NCI-H2227 (cell line): ENCODE measurements around the gene SLC22A15.
"Not testable (repeated sequence)": the region's sequence is repeated elsewhere in the genome, so short reads cannot be mapped to it uniquely, and the experiment has no call there.

Experiments
- DNase-seq: peaks from one replicate; lab custom pipeline; 2025; ENCODE audit not compliant: unreplicated experiment; lab: John Stamatoyannopoulos, UW

SLC22A15 gene

DNA sequence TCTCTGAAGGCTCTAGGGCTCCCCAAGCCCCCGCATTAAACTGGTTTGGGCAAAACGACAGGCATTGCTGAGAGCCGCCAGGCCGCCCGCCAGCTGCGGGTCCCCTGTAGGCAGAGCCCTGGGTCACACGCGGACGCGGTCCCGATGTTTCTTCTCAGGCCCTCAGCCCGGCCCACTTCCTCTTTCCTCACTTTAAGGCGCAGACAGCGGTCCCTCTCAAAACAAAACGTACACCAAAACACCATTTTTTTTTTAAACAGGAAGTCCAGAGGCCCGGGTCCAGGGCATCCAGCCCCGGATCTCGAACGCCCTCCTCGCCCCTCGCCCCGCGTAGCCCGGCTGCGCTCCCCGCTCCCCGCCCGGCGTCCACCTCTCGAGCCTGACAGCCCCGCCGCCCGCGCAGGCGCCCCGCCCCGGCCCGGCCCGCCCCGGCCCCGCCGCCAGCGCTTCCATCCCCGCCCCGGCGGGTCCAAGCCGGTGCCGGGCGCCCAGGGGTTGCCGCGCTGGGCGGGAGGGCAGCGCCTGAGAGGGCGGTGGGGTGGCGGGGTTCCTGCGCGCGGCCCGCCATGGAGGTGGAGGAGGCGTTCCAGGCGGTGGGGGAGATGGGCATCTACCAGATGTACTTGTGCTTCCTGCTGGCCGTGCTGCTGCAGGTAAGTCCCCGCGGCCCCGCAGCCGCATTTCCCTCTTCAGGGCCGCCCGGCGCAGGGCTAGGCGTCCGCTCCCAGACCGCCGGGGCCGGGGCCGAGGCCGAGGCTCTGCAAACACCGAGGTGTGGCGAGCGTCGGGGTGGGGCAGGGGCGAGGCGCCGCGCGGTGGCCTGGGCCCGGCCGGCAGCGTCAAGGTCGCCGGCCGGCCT, at the start of gene SLC22A15:
Gene SLC22A15 (plus strand): TSS at position 452 of the 859 bp plus-strand sequence. CDS start 115 bp downstream, at position 567.
- DNase-seq = peak; percentile 79

DNA sequence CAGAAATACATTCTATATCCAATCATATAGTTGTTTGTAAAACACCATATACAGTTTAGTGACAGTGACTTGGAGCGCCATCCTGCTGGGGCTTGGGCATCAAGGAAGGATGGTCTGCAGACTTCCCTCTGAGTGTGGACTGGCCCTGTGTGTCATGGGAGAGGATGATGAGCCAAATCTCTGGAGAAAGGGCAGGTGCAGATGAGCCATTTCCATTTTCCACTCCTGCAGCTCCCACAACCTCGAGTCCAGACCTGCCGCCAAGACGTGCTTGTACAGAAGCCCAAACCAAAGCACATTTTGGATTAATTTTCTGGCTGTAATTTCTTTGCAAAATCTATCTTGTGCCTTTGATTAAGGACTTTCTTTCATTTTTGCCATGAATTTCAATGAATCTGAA, 48.3 kb upstream of the SLC22A15 start:
- no peak for DNase-seq

DNA sequence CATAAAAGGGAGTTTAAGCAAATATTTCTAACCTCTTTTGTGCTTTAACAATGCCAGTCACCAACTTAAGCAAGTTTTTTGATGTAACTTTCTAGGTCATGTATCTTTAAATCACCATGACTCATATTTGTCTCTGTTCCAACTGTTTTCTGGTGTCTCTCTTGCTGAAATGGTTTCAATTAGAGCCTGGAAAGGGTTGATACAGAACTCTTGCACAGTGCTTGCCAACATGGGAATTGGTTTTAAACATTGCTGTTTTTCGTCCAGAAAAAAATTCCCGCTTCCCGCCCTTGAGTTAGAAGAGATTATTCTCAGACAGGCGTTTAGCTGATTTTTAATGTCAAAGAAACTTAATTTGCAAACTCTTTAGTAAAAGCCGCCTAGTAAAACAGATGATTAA, 46.4 kb upstream of the SLC22A15 start:
- no peak for DNase-seq

DNA sequence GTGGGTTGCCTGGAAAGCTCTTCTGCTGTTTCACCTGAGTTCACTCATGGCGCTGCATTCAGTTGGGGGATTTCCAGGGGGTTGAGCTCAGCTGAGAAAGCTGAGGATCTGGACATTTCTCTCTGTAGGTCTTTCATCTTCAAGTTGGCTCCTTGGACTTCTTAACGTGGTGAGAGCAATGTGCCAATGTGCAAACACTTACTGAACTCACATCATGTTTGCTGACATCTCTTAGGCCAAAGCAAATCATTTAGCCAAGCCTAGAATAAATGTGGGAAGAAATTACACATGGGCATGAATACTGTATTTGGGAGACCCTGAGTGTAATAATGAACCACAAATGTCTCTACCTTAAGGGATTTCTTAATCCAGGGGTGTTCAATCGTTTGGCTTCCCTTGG, 42.7 kb upstream of the SLC22A15 start:
- no peak for DNase-seq

DNA sequence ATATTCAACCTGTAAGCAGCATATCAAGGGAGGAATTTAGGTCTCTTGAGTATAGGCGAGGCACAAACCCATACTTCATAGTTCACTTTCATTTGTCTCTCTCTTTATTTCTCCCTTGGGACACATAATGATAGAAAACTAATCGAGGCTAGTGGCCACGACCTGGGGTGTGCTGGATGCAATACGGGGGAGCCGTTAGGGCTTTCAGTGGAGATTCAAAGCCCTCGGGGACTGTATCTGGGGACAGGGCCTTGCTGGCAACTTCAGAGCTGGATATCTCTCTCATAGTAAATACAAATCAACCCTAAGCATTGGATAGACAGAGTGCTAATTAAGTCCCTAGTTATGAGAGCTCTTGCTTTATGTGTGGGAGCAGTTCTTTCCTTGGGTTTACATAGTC, 36.9 kb upstream of the SLC22A15 start:
- no peak for DNase-seq

DNA sequence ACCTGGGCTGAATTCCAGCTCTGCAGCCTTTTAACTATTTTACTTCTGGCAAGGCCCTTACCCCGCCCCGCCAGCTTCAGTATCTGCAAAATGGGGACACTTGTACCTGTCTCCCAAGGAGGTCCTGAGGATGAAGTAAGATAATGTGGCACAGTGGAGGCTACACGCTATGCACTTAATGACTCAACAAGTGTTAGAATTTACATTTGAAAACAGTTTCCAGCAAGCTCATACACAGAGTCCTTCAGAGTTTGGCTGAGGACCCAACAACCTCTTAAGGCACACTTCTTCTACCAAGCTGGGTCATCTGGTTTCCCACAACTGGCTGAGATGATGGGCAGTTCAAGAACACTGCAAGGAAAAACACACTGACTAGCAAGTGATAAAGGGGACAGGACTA, 30.2 kb upstream of the SLC22A15 start:
- DNase-seq = no peak

DNA sequence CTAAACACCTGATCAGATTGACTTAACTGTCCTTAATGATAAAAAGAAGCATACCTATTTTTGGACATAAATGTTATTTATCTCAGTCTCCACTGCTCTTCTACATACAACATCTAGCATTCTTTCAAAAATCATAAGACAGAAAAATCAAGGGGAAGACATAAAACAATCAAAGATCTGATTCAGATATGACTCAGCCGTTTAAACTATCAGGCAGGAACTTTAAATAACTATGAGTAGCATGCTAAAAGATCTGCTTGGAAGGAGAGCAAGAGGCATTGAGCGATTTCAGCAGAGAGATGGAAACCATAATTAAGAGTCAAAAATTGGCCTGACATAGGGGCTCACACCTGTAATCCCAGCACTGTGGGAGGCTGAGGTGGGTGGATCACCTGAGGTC, 27.2 kb upstream of the SLC22A15 start:
- no peak for DNase-seq

DNA sequence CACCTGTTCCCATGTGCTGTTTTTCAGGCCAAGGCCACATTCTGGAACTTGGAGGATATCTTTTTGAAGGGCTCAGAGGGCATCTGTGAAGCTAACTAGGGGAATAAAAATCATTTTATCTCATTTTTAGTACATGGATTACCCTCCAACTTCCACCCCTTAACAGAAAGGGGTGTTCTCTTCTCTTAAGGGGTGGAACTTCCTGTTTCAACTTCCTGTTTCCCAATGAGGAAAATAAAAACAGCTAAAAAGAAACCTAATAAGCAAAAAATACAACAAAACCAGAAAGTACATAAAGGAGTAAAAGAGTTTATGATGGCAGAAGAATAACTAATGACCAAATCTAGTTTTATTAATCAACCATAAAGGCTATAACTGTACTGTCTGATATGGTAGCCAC, 24.8 kb upstream of the SLC22A15 start:
- no peak for DNase-seq

DNA sequence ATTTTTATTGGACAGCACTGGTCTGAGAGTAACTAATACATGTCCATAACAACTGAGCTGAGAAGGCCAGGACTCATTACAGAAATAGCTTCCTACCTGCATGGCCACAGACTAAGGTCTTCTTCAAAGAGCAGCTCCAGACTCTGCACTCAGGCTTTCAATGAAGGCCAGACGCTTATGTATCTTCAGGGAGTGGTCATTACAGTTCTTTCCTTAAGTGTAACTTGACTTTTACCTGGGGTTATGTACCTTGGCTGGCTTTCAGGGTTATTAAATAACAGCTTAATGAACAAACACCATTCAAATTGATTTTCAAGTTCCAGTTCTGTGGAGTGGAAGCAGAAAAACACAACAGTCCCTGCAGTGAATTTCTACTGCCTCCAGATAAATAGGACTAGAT, 23.8 kb upstream of the SLC22A15 start:
- DNase-seq = no peak

DNA sequence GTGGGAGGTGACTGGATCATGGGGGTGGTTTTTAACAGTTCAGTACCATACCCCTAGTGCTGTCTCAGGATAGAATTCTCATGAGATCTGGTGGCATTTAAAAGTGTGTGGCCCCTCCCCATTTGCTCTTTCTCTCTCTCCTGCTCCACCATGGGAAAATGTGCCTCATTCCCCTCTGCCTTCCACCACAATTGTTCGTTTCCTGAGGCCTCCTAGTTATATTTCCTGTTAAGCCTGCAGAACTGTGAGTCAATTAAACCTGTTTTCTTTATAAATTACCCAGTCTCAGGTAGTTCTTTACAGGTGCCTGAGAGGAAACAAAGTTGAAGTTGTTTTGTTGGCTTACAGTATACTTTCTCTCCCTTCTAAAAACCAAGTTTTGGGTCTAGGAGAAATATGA, 23.1 kb upstream of the SLC22A15 start:
- DNase-seq = no peak

DNA sequence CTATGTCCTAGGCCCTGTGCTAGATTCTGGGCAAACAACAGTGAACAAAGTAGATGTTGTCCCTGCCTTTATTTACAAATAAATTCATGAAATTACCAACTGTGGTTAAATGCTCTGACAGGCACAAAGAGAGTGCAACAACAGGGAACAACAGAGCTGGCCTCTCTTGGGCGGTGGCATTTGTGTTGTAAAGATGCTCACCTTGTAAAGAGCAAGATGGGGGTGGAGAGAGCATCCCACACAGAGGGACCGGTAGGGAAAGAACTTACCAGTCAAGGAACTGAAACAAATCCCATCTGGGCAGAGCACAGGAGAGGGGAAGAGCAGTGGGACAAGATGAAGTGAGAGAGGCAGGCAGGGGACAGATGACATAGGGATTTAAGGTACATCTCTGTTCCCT, 21.6 kb upstream of the SLC22A15 start:
- no peak for DNase-seq

DNA sequence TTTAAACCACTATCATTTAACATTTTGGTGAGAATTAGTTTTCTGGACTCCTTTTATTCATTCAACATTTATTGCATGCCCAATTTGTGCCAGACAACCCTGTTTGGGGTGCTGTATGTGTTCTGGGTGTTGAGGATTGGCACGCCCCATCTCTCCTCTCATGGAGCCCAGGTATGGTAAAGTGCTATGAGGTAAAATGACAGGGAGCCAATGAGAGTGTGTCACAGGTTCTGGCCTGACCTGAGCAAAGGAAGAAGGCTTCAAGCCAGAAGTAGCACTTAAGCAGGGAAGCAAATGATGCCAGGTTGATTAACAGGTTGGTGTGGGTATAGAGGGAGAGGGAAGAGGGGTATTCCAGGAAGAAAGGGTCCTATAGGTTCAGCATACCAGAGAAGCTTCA, 21.1 kb upstream of the SLC22A15 start:
- no peak for DNase-seq

DNA sequence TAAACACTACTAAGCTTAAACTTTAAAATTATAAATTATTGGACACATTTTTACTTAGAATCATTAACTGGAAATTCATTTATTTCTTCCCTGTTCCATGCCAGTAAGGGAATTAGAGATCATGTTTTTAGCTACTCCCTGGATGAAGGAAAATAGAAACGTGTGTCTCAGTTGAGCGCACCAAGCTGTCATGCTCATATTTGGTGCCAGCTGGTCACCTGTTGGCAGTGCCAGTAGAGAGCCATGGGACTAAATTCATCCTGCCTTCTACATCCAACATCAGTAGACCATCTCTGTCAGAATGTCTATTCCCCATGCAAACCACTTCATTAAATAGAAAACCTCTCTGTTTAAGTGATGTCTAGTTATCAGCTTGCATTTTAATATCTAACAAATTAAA, 17.4 kb upstream of the SLC22A15 start:
- no peak for DNase-seq

DNA sequence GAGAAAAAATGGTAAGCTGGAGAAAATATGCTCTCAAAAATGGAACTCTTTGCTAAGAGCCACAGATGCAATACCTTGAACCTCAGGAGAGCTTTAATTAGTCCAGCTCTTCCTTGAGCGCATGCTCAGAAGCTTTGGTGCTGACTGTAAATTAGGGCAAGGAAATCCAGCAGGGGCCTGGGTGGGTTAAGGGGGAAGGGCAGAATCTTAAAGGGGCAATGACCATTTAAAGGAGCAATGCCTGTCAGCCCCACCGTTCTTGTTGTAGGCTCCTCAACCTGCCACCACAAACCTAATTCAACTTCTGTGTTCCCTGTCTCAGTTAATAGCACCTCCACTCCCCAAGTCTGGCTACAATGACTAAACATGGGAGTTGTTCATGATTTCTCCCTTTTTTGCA, 6.8 kb upstream of the SLC22A15 start:
- DNase-seq = peak; percentile 75

DNA sequence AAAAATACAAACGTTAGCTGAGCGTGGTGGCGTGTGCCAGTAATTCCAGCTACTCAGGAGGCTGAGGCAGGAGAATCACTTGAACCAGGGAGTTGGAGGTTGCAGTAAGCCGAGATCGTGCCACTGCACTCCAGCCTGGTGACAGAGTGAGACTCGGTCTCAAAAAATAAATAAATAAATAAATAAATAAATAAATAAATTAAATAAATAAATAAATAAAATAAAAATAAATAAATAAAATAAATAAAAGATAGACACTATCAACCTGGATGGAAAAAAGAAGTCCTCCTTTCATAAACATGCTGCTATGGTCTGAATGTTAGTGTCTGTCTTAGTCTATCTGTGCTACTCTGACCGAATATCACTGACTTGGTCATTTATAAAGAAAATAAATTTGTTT, 4.5 kb upstream of the SLC22A15 start:
- DNase-seq = not testable (repeated sequence)

DNA sequence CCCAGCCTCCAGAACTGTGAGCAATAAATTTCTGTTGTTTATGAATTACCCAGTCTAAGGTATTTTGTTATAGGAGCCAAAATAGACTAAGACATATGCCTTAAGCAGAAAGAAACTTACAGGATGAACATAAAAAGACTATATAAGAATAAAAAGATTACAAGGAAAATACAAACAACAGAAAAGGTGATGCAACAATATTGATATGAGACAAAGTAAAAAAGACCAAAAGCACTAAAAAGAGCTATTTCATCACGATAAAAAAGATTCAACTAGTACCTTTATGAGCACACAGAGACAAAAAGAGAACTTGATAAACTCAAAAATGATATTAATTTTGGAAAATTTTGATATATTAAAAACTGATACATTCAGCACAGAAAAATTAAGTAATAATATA, 3.2 kb upstream of the SLC22A15 start:
- DNase-seq = no peak

DNA sequence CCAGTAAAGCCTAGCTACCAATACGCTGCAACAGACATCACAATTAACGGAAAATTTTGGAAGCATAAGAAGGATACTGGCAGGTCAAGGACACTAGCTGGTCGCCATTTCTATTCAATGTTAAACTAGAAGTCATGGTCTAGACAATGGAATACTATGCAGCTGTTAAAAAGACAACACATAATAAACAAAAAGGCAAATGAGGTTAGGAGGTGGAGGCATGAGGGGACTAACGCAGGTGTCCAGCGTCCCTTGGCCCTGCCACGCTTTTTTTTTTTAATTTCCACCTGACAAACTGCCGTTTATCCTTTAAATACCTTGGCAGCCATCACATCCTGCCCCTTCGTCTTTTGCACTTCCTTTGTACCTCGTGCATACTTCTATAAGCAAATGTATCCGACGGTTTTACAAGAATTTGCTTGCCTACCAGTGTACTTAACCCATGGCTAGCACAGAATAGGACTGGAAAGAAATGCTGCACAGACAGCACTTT, 698 bp upstream of the SLC22A15 start:
- DNase-seq = no peak

DNA sequence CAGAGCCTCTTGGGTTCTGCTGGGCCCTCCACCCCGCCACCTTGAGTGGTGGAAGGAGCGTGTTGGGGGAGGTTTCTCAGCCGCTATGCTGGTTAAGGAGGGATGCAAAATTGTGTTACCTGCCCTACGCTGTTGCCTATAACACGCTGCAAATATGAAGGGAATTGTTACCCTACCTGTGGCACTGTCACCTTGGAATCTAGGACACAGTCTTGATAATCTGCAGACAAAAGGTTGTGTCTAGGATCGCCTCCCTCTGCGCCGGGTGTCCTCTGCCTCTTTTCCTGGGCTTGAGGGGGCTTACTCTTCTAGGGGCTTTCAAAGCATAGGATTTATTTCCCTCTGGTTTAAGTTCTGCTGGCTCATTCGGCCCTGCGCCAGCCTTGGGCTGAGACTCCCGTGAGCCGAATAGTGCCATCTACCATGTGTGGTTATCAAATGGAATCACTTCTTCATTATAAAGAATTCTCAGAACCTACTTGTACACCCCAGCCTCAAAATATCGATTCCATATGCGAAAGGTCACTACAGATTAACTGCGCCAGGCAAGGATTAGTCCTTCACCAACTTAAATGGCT, 697 bp downstream of the SLC22A15 start:
- DNase-seq = peak; percentile 45

DNA sequence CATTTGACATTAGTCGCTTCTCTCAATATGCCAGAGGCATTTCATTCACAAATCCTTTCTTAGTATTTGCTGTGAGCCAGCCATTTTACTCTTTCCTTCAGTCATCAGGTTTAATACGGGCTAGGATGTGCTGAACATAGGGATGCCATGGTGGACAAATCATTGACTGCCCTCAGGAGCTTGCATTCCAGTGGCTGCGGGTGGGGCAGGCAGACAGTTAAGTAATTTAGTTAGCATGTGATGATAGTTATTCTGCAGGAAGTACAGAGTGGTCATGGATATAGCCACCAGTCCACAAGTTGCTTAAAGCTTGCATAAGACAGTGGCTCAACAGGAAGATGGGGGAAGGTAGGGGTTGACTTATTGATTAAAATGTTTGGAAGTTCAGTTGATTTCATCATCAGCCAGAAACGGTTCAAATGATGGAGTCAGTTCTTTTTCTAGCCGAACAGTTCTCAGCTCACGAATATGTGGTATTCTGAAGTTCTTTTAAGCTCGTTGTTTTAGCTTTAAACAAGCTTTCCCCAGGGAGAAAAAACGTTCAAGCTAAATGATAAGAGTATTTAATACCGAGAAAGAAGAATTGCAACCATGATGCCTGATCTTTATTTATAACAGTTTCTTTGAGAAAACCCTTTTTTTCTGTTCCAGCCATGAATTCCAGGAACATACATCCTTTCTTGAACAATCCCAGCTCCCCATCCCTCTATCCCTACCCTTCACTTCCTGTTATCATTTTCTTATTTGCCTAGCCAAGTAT, 1.4 kb downstream of the SLC22A15 start:
- DNase-seq = peak; percentile 40

DNA sequence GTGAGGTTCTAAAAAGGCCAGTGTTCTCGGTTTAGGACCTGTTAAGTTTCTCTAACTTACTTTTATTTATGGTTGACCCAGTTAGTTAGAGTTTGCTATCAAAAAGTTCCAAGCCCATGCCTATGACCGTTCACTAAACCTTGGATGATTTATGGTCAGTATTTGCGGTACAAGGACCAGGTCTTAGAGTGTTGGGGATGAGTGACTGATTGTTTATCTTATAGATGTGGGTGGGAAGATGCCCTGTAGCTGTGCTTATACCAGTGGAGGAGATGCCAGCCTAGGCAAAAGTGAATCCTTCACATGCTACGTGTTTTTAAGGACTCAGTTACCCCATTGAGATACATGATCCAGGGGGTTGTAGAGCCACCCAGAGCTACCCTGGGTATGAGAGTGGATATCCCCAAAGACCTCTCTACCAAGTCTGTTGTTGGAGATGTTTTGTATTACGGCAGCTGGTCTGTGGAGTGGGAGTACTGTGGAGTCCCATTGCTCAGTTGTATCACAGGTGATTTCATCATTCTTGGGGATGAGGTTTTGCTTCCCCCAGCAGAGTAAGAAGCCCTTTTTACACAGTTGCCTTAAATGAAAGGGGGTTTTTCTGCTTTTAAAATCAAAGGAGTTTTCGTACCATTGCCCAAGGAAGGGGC, 2.1 kb downstream of the SLC22A15 start:
- no peak for DNase-seq

DNA sequence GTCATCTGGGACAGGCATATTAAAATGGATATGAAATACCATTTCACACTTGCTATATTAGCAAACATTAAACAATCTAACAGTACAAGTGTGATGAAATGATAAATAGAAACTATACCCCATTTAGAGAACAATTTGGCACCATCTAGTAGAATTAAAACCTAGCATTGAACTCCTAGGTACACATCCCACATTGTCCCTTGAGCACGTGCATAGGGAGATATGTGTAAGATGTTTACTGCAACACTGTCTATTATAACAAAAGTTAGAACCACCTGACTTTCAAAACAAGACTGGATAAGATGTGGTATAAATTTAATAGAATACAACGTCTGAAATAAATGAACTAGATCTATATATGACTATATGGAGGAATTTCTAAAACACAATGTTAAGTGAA, 3.8 kb downstream of the SLC22A15 start:
- no peak for DNase-seq
